ENCODE measurements around the gene GRAP2. TPM values are rescaled to one million over a fixed set of nuclear protein-coding genes. Genes with fewer than 3 reads are reported as not detected.

GRAP2 gene
- total RNA-seq, 1 donor from 2014 or later = not detected

DNA sequence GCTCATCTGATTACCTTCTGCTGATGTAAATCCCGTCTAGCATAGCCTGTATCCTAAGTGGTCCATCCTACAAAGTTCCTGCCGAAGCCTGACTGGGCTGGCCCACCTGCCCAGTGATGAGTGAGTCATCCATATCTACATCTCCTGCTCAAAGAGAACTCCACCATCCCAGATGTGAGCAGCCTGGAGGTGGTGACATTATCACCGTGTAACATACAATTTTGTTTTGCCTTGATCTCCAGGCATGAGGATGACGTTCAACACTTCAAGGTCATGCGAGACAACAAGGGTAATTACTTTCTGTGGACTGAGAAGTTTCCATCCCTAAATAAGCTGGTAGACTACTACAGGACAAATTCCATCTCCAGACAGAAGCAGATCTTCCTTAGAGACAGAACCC, 64.9 kb downstream of the GRAP2 start:
- Histone ChIP-seq H3K36me3 (ENCODE audit: control insufficient read depth, insufficient read depth, low read length) (no peaks in the 10 kb centered on the region), H3K27me3 (ENCODE audit: control insufficient read depth, insufficient read depth, low read length) (no peaks in the 10 kb centered on the region), H3K4me3 (ENCODE audit: low read depth, low read length) (no peak overlapping the region)
- FAIRE-seq (no peak), DNase-seq (ENCODE audit: low read depth) (peak; percentile 10)
- TF ChIP-seq CTCF (IDR thresholded peaks at IDR 0.05; ENCODE audit: insufficient read depth, low read length, severe bottlenecking) = no peak

GRCh38 chr22:39966470-39966869, 65.6 kb downstream of the GRAP2 start:
- DNase-seq (ENCODE audit: low read depth) (peak; percentile 9), FAIRE-seq (peak; percentile 40)
- H3K27me3 ChIP-seq (ENCODE audit: control insufficient read depth, insufficient read depth, low read length) = peaks cover 3% of the 10 kb centered on the region
- no peaks in the 10 kb centered on the region for H3K36me3 ChIP-seq (ENCODE audit: control insufficient read depth, insufficient read depth, low read length)
- no peak overlapping the region for H3K4me3 ChIP-seq (ENCODE audit: low read depth, low read length)
- no peak for TF ChIP-seq CTCF (IDR thresholded peaks at IDR 0.05; ENCODE audit: insufficient read depth, low read length, severe bottlenecking)

- TF ChIP-seq CTCF (IDR thresholded peaks at IDR 0.05; ENCODE audit: insufficient read depth, low read length, severe bottlenecking) = no peak
- DNase-seq (ENCODE audit: low read depth) (peak; percentile 39), FAIRE-seq (peak; percentile 40)
- H3K36me3 ChIP-seq (ENCODE audit: control insufficient read depth, insufficient read depth, low read length) = no peaks in the 10 kb centered on the region
- H3K4me3 ChIP-seq (ENCODE audit: low read depth, low read length) = no peak overlapping the region
- peaks cover 3% of the 10 kb centered on the region for H3K27me3 ChIP-seq (ENCODE audit: control insufficient read depth, insufficient read depth, low read length)
These were observed 66.4 kb downstream of the GRAP2 start for GRCh38 chr22:39967103-39967829.

- Histone ChIP-seq H3K36me3 (ENCODE audit: control insufficient read depth, insufficient read depth, low read length) (no peaks in the 10 kb centered on the region), H3K4me3 (ENCODE audit: low read depth, low read length) (no peak overlapping the region), H3K27me3 (ENCODE audit: control insufficient read depth, insufficient read depth, low read length) (peaks cover 8% of the 10 kb centered on the region)
- FAIRE-seq = no peak
- DNase-seq (ENCODE audit: low read depth) = no peak
- TF ChIP-seq CTCF (IDR thresholded peaks at IDR 0.05; ENCODE audit: insufficient read depth, low read length, severe bottlenecking) = no peak
These were observed 67.4 kb downstream of the GRAP2 start for GRCh38 chr22:39967996-39968972.

DNA sequence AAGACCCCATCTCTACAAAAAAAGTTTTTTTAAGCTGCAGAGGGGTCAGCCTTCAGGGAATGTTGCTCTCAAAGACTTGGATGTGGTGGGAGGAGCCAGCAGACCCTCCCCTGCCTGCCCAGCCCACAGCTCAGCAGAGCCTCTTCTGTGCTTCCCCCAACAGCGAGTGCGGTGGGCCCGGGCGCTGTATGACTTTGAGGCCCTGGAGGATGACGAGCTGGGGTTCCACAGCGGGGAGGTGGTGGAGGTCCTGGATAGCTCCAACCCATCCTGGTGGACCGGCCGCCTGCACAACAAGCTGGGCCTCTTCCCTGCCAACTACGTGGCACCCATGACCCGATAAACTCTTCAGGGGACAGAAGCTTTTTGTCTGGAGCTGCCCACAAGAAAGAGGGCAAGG, 69.9 kb downstream of the GRAP2 start:
- no peak for DNase-seq (ENCODE audit: low read depth)
- peaks cover 18% of the 10 kb centered on the region for H3K27me3 ChIP-seq (ENCODE audit: control insufficient read depth, insufficient read depth, low read length)
- no peaks in the 10 kb centered on the region for H3K36me3 ChIP-seq (ENCODE audit: control insufficient read depth, insufficient read depth, low read length)
- no peak overlapping the region for H3K4me3 ChIP-seq (ENCODE audit: low read depth, low read length)
- FAIRE-seq = no peak
- TF ChIP-seq CTCF (IDR thresholded peaks at IDR 0.05; ENCODE audit: insufficient read depth, low read length, severe bottlenecking) = no peak
